Keratinocyte (primary cell): ENCODE measurements around the gene CIRBP. TPM values are rescaled to one million over a fixed set of nuclear protein-coding genes. Genes with fewer than 3 reads are reported as not detected.

Source experiments
- DNase-seq: peaks from one replicate; pipeline ENCODE4 v3.0.0-alpha.2; 2011; ENCODE audit warnings: low read depth, missing footprints, low spot score
- FAIRE-seq: peaks from 2 replicates; lab custom pipeline; 2011; peaks lifted over from hg19 to GRCh38; lab: Jason Lieb, UNC
- H2AFZ ChIP-seq: 2 replicates; pipeline ENCODE4 v1.6.0; 2012; ENCODE audit warnings: low read length, control low read depth, inconsistent platforms; ENCODE audit not compliant: control insufficient read depth
- H3K27ac ChIP-seq: 2 replicates; pipeline ENCODE4 v1.5.1; 2011; ENCODE audit warnings: low read length; ENCODE audit not compliant: control insufficient read depth, insufficient read depth
- H3K27me3 ChIP-seq: 3 replicates; pipeline ENCODE4 v1.6.0; 2011; ENCODE audit warnings: low read length; ENCODE audit not compliant: control insufficient read depth, insufficient read depth; ENCODE audit errors: extremely low read depth
- H3K36me3 ChIP-seq, 2 experiments: 2 replicates in 1 of 2; 3 replicates in 1 of 2; pipeline ENCODE4 v1.5.1; 2011; ENCODE audit warnings: low read length in 2 of 2, mild to moderate bottlenecking in 1 of 2; ENCODE audit not compliant: control insufficient read depth in 2 of 2, insufficient read depth in 2 of 2; ENCODE audit errors: extremely low read depth in 1 of 2
- H3K4me1 ChIP-seq: 3 replicates; pipeline ENCODE4 v1.5.1; 2011; ENCODE audit warnings: low read length; ENCODE audit not compliant: control insufficient read depth, insufficient read depth; ENCODE audit errors: extremely low read depth
- H3K4me2 ChIP-seq: 3 replicates; pipeline ENCODE4 v1.6.0; 2011; ENCODE audit warnings: low read depth, low read length; ENCODE audit not compliant: control insufficient read depth, insufficient read depth; ENCODE audit errors: extremely low read depth
- H3K4me3 ChIP-seq, 3 experiments: fragments of 200-600 bp in 1 of 3; sonication (generic) in 1 of 3; 2 replicates in 2 of 3; 3 replicates in 1 of 3; pipeline ENCODE4 v1.5.1; 2011 to 2016; ENCODE audit warnings: low read length in 3 of 3, mild to moderate bottlenecking in 3 of 3, control low read depth in 2 of 3, inconsistent platforms in 1 of 3, low read depth in 1 of 3, mixed read lengths in 1 of 3, mixed run types in 1 of 3, moderate library complexity in 1 of 3; ENCODE audit not compliant: control insufficient read depth in 2 of 3, insufficient read depth in 2 of 3; ENCODE audit errors: extremely low read depth in 1 of 3
- H3K79me2 ChIP-seq: 2 replicates; pipeline ENCODE4 v1.6.0; 2012; ENCODE audit warnings: low read length; ENCODE audit not compliant: control insufficient read depth, insufficient read depth
- H3K9ac ChIP-seq: 3 replicates; pipeline ENCODE4 v1.6.0; 2011; ENCODE audit warnings: low read length; ENCODE audit not compliant: control insufficient read depth, insufficient read depth; ENCODE audit errors: extremely low read depth
- H3K9me1 ChIP-seq: 3 replicates; pipeline ENCODE4 v1.6.0; 2011; ENCODE audit warnings: low read length; ENCODE audit not compliant: control insufficient read depth, insufficient read depth; ENCODE audit errors: extremely low read depth
- H3K9me3 ChIP-seq: 2 replicates; pipeline ENCODE4 v1.5.1; 2012; ENCODE audit warnings: low read depth, low read length; ENCODE audit not compliant: control insufficient read depth
- H4K20me1 ChIP-seq: 3 replicates; pipeline ENCODE4 v1.6.0; 2011; ENCODE audit warnings: low read length; ENCODE audit not compliant: control insufficient read depth, insufficient read depth; ENCODE audit errors: extremely low read depth
- EZH2 ChIP-seq: IDR thresholded peaks from one replicate; pipeline ENCODE4 v1.6.1; 2012; ENCODE audit warnings: inconsistent platforms, mild to moderate bottlenecking, low read length, moderate library complexity
- dilution Hi-C: fragments of 300-500 bp; cut with MboI; formaldehyde crosslinking; loops from one replicate; pipeline ENCODE4 v1.7.0; 2020; ENCODE audit warnings: low sequenced_read_pairs; ENCODE audit not compliant: extremely low pct_ligation_motif_present
- polyA plus RNA-seq, 5 experiments: library from polyadenylated mRNA; depleted of rRNA in 3 of 5; stranded (reverse) in 3 of 5; stranded (forward) in 1 of 5; unstranded in 1 of 5; fragments of >200 nt; gene quantifications; 1 replicate in 1 of 5; 2 replicates in 3 of 5; 3 replicates in 1 of 5; pipeline versions ENCODE4 v1.2.1 to v1.2.3, GENCODE V29; 2011 to 2012; ENCODE audit warnings: missing spikeins in 2 of 5, low read depth in 1 of 5, low replicate concordance in 1 of 5
- TF ChIP-seq, protein P1 (sequence below), 3 experiments: IDR thresholded peaks in 1 of 3; conservative IDR thresholded peaks in 1 of 3; optimal IDR thresholded peaks in 1 of 3; 2 replicates in 2 of 3; 3 replicates in 1 of 3; pipeline versions ENCODE3 to v1.5.1; 2011; ENCODE audit warnings: low read length in 3 of 3, mild to moderate bottlenecking in 3 of 3, moderate library complexity in 2 of 3, control low read depth in 1 of 3, inconsistent platforms in 1 of 3; ENCODE audit not compliant: insufficient read depth in 2 of 3; ENCODE audit errors: extremely low read depth in 1 of 3

CIRBP gene
- polyA plus RNA-seq, 1 donor (not counting 4 experiments of a cell fraction or from before 2014, with no cell fraction given): 113 TPM

- H3K27ac ChIP-seq: no peak overlapping the region
- H3K79me2 ChIP-seq: no peaks in the 10 kb centered on the region
- H3K9me3 ChIP-seq: no peaks in the 10 kb centered on the region
- H4K20me1 ChIP-seq: no peaks in the 10 kb centered on the region
- H3K4me3 ChIP-seq: no peak overlapping the region
- H3K9ac ChIP-seq: no peak overlapping the region
- dilution Hi-C loops: no loop called here
- H3K4me2 ChIP-seq: no peak overlapping the region
- DNase-seq (no peak), FAIRE-seq (no peak)
- no peak for TF ChIP-seq EZH2
- TF ChIP-seq, protein P1, sequence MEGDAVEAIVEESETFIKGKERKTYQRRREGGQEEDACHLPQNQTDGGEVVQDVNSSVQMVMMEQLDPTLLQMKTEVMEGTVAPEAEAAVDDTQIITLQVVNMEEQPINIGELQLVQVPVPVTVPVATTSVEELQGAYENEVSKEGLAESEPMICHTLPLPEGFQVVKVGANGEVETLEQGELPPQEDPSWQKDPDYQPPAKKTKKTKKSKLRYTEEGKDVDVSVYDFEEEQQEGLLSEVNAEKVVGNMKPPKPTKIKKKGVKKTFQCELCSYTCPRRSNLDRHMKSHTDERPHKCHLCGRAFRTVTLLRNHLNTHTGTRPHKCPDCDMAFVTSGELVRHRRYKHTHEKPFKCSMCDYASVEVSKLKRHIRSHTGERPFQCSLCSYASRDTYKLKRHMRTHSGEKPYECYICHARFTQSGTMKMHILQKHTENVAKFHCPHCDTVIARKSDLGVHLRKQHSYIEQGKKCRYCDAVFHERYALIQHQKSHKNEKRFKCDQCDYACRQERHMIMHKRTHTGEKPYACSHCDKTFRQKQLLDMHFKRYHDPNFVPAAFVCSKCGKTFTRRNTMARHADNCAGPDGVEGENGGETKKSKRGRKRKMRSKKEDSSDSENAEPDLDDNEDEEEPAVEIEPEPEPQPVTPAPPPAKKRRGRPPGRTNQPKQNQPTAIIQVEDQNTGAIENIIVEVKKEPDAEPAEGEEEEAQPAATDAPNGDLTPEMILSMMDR (optimal IDR thresholded peaks at IDR 0.05 in 1 of 3, IDR thresholded peaks at IDR 0.05 in 1 of 3, conservative IDR thresholded peaks at IDR 0.05 in 1 of 3; ENCODE audit: extremely low read depth in 1 of 3, insufficient read depth in 2 of 3, low read length in 3 of 3): no peak
- no peaks in the 10 kb centered on the region for H3K36me3 ChIP-seq
- peaks cover 5% of the 10 kb centered on the region for H3K4me1 ChIP-seq
- no peak overlapping the region for H2AFZ ChIP-seq
- peaks cover 32% of the 10 kb centered on the region for H3K27me3 ChIP-seq
- no peaks in the 10 kb centered on the region for H3K9me1 ChIP-seq
Measured at GRCh38 chr19:1321539-1321938, 52.4 kb downstream of the CIRBP start.

DNA sequence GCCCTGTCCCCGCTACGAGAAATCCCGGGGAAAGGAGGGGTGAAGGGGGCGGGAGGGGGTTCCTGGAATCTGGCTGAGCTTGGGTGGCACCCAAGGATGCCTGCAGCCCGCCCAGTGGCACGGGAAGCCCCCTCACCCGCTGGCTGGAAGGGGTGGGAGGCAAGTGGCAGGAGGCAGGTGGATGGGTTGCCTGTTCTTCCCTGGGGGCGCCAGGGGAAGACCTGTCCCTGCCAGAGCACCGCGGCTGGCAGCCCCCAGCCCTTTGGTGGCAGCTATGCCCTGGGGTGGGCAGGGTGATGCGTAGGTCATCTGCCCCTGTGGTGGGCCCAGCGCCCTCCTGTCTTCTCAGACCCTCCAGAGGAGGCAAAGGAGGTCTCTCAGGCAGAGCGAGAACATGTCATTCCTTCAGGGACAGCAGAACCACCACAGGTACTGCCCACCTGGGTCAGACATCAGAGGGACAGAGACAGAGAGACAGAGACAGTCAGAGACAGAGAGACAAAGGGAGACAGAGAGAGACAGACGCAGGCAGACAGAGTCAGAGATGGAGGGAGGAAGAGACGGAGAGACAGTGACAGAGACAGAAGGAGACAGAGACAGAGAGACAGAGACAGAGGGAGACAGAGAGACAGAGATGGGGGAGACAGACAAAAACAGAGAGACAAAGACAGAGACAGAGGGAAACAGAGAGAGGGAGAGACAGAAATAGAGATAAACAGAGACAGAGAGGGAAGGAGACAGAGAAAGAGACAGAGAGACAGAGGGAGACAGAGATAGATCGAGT is 53.3 kb downstream of the CIRBP start:
- Histone ChIP-seq H3K9me3 (no peaks in the 10 kb centered on the region), H3K4me3 (no peak overlapping the region), H4K20me1 (no peaks in the 10 kb centered on the region), H3K79me2 (no peaks in the 10 kb centered on the region), H3K4me1 (peaks cover 5% of the 10 kb centered on the region), H3K9ac (no peak overlapping the region), H2AFZ (no peak overlapping the region), H3K4me2 (no peak overlapping the region), H3K27me3 (peaks cover 25% of the 10 kb centered on the region), H3K36me3 (no peaks in the 10 kb centered on the region), H3K9me1 (no peaks in the 10 kb centered on the region), H3K27ac (no peak overlapping the region)
- FAIRE-seq (no peak), DNase-seq (no peak)
- TF ChIP-seq, protein P1 (optimal IDR thresholded peaks at IDR 0.05 in 1 of 3, IDR thresholded peaks at IDR 0.05 in 1 of 3, conservative IDR thresholded peaks at IDR 0.05 in 1 of 3; ENCODE audit: extremely low read depth in 1 of 3, insufficient read depth in 2 of 3, low read length in 3 of 3): no peak
- no peak for TF ChIP-seq EZH2
- dilution Hi-C loops: no loop called here
